ENCODE results near the gene RIC8B.

RIC8B gene

GRCh38 chr12:106814714-106815113, 40.2 kb downstream of the RIC8B start:
- no peak for DNase-seq

- DNase-seq, result no peak
Observed at GRCh38 chr12:106815741-106816140, 41.3 kb downstream of the RIC8B start.

- no peak for DNase-seq
Observed at GRCh38 chr12:106816231-106816630, 41.7 kb downstream of the RIC8B start.

- DNase-seq, result no peak
Observed at GRCh38 chr12:106819991-106820390, 45.5 kb downstream of the RIC8B start.

- DNase-seq, result no peak
Observed at GRCh38 chr12:106831699-106832098, 57.2 kb downstream of the RIC8B start.

- no peak for DNase-seq
Observed at GRCh38 chr12:106837782-106838181, 63.3 kb downstream of the RIC8B start.

- DNase-seq, result no peak
Observed at GRCh38 chr12:106839333-106839732, 64.9 kb downstream of the RIC8B start.

GRCh38 chr12:106840243-106840642, 65.8 kb downstream of the RIC8B start:
- DNase-seq, result no peak

- DNase-seq, result no peak
Observed at GRCh38 chr12:106841510-106842302, 67.2 kb downstream of the RIC8B start.

GRCh38 chr12:106845902-106846301, 71.4 kb downstream of the RIC8B start:
- DNase-seq, result no peak

GRCh38 chr12:106847861-106848260, 73.4 kb downstream of the RIC8B start:
- no peak for DNase-seq

GRCh38 chr12:106851306-106851705, 76.8 kb downstream of the RIC8B start:
- DNase-seq, result no peak

GRCh38 chr12:106854723-106855122, 80.2 kb downstream of the RIC8B start:
- no peak for DNase-seq

- DNase-seq, result no peak
Observed at GRCh38 chr12:106855221-106855758, 80.8 kb downstream of the RIC8B start.

- no peak for DNase-seq
Observed at GRCh38 chr12:106861984-106862916, 87.8 kb downstream of the RIC8B start.

GRCh38 chr12:106863189-106863588, 88.7 kb downstream of the RIC8B start:
- no peak for DNase-seq

GRCh38 chr12:106865683-106866082, 91.2 kb downstream of the RIC8B start:
- no peak for DNase-seq

GRCh38 chr12:106866426-106867080, 92.1 kb downstream of the RIC8B start:
- DNase-seq, result no peak

- DNase-seq, result no peak
Observed at GRCh38 chr12:106867651-106868050, 93.2 kb downstream of the RIC8B start.

- DNase-seq, result no peak
Observed at GRCh38 chr12:106868982-106869700, 94.7 kb downstream of the RIC8B start.

- no peak for DNase-seq
Observed at GRCh38 chr12:106870116-106870515, 95.6 kb downstream of the RIC8B start.

- DNase-seq, result no peak
Observed at GRCh38 chr12:106871477-106871876, 97.0 kb downstream of the RIC8B start.
